NB4 (cell line): Measurements from ENCODE around the gene ELAC1.

Experiments
- DNase-seq: peaks from one replicate; pipeline ENCODE4 v3.0.0; 2010; ENCODE audit warnings: low read depth
- H3K4me3 ChIP-seq: one replicate; pipeline ENCODE4 v1.5.1; 2011; ENCODE audit warnings: mild to moderate bottlenecking, low read depth, low read length, moderate library complexity
- MYC ChIP-seq: IDR thresholded peaks from 2 replicates; pipeline ENCODE4 v1.6.1; 2011; ENCODE audit warnings: low read depth, low read length
- POLR2A ChIP-seq: IDR thresholded peaks from 2 replicates; pipeline ENCODE4 v1.6.1; 2011; ENCODE audit warnings: mild to moderate bottlenecking; ENCODE audit not compliant: insufficient read length; ENCODE audit errors: extremely low read depth
- TF ChIP-seq, protein P1 (sequence below): IDR thresholded peaks from one replicate; pipeline ENCODE4 v1.5.1; 2012; ENCODE audit warnings: low read depth, low read length
- TF ChIP-seq, protein P2 (sequence below): IDR thresholded peaks from 2 replicates; pipeline ENCODE4 v1.6.1; 2011; ENCODE audit warnings: low read depth, low read length

ELAC1 gene

DNA sequence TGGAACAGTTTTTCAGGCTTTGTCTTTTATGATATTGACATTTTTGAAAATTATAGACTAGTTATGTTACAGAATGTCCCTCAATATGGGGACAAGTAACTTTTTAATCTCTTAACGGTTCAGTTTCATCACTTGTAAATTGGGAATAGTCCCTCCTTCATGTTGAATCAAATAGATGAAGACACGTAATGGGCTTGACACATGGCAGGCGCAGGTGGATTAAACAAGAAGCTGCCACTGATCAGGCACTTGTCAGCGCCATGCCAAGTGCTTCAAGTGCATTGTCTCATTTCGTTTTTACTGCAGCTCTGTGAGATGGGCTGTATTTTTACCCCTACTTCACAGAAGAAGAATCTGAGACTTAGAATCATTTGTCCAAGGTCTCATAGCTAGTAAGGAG is 52.7 kb downstream of the ELAC1 start:
- TF ChIP-seq MYC (no peak), POLR2A (no peak)
- TF ChIP-seq, protein P1, sequence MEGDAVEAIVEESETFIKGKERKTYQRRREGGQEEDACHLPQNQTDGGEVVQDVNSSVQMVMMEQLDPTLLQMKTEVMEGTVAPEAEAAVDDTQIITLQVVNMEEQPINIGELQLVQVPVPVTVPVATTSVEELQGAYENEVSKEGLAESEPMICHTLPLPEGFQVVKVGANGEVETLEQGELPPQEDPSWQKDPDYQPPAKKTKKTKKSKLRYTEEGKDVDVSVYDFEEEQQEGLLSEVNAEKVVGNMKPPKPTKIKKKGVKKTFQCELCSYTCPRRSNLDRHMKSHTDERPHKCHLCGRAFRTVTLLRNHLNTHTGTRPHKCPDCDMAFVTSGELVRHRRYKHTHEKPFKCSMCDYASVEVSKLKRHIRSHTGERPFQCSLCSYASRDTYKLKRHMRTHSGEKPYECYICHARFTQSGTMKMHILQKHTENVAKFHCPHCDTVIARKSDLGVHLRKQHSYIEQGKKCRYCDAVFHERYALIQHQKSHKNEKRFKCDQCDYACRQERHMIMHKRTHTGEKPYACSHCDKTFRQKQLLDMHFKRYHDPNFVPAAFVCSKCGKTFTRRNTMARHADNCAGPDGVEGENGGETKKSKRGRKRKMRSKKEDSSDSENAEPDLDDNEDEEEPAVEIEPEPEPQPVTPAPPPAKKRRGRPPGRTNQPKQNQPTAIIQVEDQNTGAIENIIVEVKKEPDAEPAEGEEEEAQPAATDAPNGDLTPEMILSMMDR, result no peak
- no peak overlapping the region for H3K4me3 ChIP-seq
- no peak for DNase-seq

DNA sequence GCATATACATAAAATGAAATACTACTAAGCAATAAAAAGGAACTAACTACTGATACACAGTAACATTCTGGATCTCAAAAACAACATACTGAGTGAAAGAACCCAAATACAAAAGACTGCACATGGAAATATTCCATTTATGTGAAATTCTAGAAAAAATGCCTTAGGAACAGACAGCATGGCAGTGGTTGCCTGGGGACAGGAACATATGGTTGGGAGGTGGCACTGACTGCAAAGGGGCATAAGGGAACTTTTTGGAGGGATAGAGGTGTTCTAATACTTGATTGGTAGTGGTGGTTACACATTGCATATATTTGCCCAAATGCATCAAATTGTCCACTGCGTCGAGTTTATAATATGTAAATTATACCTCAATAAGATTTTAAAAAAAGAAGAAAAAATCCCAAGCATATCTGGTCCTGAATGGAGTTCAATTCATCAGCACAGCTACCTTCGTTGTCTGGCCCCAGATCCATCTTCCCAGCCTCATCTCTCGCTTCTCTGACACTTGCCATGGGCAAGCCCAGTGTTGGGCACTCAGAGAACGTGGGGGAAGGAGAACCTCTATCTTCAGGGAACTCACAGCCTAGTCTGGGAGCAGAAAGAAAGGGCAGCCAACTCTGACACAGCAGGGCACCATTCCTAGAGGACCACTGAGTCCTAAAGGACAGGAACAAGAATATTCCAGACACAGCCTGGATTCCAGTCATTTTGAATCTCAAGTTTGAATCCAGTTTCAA is 53.6 kb downstream of the ELAC1 start:
- no peak for TF ChIP-seq MYC
- TF ChIP-seq POLR2A, result no peak
- TF ChIP-seq, protein P2, sequence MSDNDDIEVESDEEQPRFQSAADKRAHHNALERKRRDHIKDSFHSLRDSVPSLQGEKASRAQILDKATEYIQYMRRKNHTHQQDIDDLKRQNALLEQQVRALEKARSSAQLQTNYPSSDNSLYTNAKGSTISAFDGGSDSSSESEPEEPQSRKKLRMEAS, result no peak
- TF ChIP-seq, protein P1, result no peak
- no peak overlapping the region for H3K4me3 ChIP-seq
- DNase-seq, result no peak

DNA sequence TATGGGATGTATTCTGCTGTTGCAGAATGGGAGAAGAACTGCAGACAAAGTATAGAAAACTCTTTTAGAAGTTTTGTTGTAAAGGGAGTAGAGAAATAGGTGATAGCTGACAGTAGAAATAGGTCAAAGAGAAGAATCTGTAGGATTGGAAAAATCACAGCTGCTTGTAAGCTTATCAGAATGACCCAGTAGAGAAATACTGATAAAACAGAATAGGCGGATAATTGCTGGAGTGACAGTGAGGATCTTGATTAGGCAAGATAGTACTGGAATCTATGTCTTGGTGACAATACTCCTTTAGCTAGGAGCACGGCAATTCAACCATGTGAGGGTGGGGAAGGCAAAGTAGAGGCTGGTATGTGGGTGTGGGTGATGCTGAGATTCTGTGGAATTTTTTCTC is 57.7 kb downstream of the ELAC1 start:
- H3K4me3 ChIP-seq, result no peak overlapping the region
- DNase-seq, result no peak
- TF ChIP-seq, protein P1, result no peak
- TF ChIP-seq MYC (no peak), POLR2A (no peak)
- TF ChIP-seq, protein P2, result no peak

DNA sequence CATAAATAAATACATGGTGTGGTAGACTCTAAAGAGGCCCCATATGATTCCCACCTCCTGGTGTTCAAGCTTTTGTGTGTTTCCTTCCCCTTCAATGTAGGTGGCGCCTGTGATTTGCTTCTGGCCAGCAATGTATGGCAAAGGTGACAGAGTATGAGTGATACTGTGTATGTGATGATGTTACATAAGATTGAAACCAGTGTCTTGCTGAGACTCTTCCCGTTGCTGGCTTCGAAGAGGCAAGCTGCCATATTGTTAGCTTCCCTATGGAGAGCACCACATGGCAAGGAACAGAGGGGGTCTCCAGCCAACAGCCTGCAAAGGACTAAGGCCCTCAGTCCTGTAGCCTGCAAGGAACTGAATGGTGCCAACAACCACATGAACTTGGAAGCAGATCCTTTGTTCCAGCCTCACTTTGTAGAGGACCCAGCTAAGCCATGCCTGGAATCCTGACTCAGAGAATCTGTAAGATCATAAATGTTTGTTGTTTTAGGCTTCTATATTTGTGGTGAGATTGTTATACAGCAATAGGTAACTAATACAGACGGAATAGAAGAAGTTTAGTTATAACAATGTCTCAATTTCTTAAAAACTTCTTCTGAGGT is 60.5 kb downstream of the ELAC1 start:
- DNase-seq, result peak; percentile 45
- TF ChIP-seq MYC, result no peak
- TF ChIP-seq, protein P2, result no peak
- no peak for TF ChIP-seq POLR2A
- TF ChIP-seq, protein P1, result no peak
- no peak overlapping the region for H3K4me3 ChIP-seq

DNA sequence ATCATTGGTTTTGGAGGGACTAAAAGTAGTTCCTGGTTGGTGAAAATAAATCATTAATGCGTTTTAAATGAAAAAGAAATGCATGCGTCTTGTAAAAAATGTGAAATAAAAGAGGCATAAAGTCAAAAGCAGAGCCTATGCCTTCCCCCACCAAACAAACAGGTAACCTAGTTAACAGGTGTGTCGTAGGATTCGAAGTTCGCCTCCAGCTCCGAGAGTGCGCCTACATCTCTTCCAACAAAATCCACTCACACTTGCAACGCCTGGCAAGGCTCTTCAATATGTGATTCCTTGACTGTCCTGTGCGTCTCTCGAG is 61.5 kb downstream of the ELAC1 start:
- DNase-seq, result no peak
- TF ChIP-seq, protein P2, result no peak
- TF ChIP-seq, protein P1, result no peak
- TF ChIP-seq MYC, result no peak
- no peak for TF ChIP-seq POLR2A
- peak overlapping the region; percentile 71 for H3K4me3 ChIP-seq
